Osteocyte (in vitro differentiated cells): ENCODE measurements around the gene NDST1. TPM values are rescaled to one million over a fixed set of nuclear protein-coding genes. Genes with fewer than 3 reads are reported as not detected.

Experiments
- DNase-seq: peaks from one replicate; pipeline ENCODE4 v3.0.0; 2021; ENCODE audit warnings: mixed read lengths; ENCODE audit not compliant: unreplicated experiment; ENCODE audit errors: extremely low spot score
- H3K27ac Mint-ChIP-seq: one replicate; pipeline ENCODE4 v1.8.0; 2021; ENCODE audit warnings: mild to moderate bottlenecking, mixed read lengths; ENCODE audit not compliant: unreplicated experiment
- H3K27me3 Mint-ChIP-seq: one replicate; pipeline ENCODE4 v1.8.0; 2021; ENCODE audit warnings: mixed read lengths; ENCODE audit not compliant: unreplicated experiment
- H3K36me3 Mint-ChIP-seq: one replicate; pipeline ENCODE4 v1.8.0; 2021; ENCODE audit warnings: mixed read lengths; ENCODE audit not compliant: unreplicated experiment
- H3K4me1 Mint-ChIP-seq: one replicate; pipeline ENCODE4 v1.8.0; 2021; ENCODE audit warnings: mixed read lengths; ENCODE audit not compliant: unreplicated experiment
- H3K4me3 Mint-ChIP-seq: one replicate; pipeline ENCODE4 v1.8.0; 2021; ENCODE audit warnings: mild to moderate bottlenecking, moderate library complexity, mixed read lengths; ENCODE audit not compliant: unreplicated experiment
- H3K9me3 Mint-ChIP-seq: one replicate; pipeline ENCODE4 v1.8.0; 2021; ENCODE audit warnings: mixed read lengths; ENCODE audit not compliant: unreplicated experiment
- total RNA-seq: library from RNA; stranded (reverse); gene quantifications from 2 replicates; pipeline ENCODE4 v1.2.1, GENCODE V29; 2021
- TF ChIP-seq, protein P1 (sequence below): fragments of 200-600 bp; sonication (generic); IDR thresholded peaks from 2 replicates; pipeline ENCODE4 v1.5.0; 2021; ENCODE audit warnings: antibody characterized with exemption, mild to moderate bottlenecking, moderate library complexity

The NDST1 gene
- total RNA-seq, 1 donor from 2014 or later: 110 TPM

DNA sequence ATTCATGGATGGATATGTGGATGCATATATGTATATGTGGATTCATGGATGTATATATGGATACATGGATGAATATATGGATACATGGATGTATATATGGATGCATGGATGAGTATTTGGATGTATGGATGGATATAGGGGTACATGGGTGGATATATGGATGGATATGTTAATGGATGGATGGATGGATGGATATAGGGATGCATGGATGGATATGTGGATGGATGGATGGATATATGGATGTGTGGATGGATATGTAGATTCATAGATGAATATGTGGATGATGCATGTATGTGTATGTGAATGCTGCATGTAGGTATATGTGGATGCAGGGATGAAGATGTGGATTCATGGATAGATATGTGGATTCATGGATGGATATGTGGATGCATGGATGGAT, 79.1 kb downstream of the NDST1 start:
- Mint-ChIP-seq H3K9me3 (no peaks in the 10 kb centered on the region), H3K4me1 (peaks cover 34% of the 10 kb centered on the region), H3K36me3 (no peaks in the 10 kb centered on the region), H3K4me3 (no peak overlapping the region), H3K27ac (no peak overlapping the region), H3K27me3 (no peaks in the 10 kb centered on the region)
- no peak for DNase-seq
- TF ChIP-seq, protein P1, sequence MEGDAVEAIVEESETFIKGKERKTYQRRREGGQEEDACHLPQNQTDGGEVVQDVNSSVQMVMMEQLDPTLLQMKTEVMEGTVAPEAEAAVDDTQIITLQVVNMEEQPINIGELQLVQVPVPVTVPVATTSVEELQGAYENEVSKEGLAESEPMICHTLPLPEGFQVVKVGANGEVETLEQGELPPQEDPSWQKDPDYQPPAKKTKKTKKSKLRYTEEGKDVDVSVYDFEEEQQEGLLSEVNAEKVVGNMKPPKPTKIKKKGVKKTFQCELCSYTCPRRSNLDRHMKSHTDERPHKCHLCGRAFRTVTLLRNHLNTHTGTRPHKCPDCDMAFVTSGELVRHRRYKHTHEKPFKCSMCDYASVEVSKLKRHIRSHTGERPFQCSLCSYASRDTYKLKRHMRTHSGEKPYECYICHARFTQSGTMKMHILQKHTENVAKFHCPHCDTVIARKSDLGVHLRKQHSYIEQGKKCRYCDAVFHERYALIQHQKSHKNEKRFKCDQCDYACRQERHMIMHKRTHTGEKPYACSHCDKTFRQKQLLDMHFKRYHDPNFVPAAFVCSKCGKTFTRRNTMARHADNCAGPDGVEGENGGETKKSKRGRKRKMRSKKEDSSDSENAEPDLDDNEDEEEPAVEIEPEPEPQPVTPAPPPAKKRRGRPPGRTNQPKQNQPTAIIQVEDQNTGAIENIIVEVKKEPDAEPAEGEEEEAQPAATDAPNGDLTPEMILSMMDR: no peak

DNA sequence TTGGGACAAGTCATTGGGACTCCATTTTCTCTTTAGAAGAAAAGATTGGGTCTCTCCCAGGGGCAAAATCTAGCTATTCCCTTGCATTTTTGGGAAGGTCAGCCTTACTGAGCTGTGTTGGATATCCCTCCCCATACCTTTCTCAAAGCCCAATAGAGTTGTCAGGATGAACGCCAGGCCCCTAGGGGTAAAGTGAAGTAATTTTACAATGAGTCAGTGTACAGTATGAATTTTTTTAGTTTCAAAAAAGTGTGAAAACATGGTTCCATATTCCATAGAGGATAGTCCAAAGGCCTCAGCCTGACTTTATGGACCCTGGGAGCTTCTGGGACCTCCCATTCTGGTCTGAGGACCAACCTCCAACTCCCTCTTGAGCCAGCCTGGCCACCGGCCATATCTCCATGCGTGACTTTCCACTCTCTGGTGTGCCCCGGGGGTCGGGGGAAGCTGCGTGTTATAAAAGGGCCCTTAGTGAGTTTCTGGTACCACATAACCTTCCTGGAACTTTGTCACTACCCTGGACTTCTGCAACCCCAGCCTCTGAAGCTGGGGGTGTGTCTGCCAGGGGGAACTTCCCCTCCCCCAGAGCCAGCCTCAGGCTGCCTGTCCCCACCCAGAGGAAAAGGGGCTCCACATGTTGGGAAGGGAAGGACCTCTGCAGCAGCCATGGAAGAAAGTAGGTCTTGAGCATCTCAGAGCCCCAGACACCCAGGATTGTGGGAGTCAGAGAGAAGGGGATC, 80.1 kb downstream of the NDST1 start:
- Mint-ChIP-seq H3K9me3 (no peaks in the 10 kb centered on the region), H3K27me3 (no peaks in the 10 kb centered on the region), H3K36me3 (no peaks in the 10 kb centered on the region), H3K27ac (peak overlapping the region; percentile 31), H3K4me1 (peaks cover 28% of the 10 kb centered on the region), H3K4me3 (no peak overlapping the region)
- no peak for DNase-seq
- TF ChIP-seq, protein P1: no peak

DNA sequence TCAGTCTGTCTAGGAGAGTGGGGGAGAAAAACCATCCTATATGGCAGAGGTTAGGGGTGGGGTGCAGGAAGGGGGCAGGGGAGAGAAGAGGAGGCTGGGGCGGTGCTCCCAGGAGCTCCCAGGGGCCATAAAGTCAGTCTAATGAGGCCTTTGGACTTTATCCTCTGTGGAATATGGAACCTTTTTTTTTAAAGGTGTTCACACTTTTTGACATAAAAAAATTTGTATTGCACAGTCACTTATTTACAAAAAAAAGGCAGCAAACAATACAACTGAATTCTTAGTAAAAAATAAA, 80.6 kb downstream of the NDST1 start:
- no peaks in the 10 kb centered on the region for H3K36me3 Mint-ChIP-seq
- no peak overlapping the region for H3K4me3 Mint-ChIP-seq
- H3K4me1 Mint-ChIP-seq: peaks cover 31% of the 10 kb centered on the region
- no peak overlapping the region for H3K27ac Mint-ChIP-seq
- no peaks in the 10 kb centered on the region for H3K9me3 Mint-ChIP-seq
- H3K27me3 Mint-ChIP-seq: no peaks in the 10 kb centered on the region
- no peak for DNase-seq
- TF ChIP-seq, protein P1: no peak

DNA sequence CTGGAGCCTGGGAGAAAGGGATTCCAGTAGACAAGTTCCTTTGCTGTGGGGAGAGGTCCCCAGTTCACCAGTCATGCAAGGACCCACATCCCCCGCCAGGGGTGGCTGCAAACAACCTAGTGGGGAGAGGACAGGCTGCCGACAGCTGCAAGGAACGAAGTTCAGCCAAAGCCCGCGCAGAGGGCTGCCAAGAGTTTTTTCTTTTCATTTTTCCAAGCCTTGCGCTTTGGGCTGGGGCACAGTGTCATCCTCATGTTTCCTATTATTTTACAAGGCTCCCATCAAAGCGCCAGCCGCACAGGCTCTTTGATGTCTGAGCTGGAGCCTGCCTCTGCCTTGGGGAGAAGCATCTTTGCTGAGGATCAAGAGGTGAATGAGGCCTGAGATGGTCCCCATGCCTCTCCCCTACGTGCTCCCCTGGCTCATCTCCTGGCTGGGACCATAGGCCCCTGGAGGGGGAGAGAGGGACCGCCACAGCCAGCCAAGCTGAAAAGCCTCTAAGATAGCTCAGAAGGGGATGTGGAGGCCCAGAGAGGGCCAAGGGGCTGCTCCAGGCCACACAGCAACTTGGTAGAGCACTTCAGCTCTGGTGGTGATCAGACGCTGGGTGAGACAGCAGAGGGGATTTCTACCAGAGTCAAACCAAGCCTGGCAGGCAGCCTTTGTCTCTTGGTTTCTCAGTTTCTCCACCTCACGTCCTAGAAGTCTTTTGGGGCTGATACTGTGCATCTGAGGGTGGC, 82.1 kb downstream of the NDST1 start:
- Mint-ChIP-seq H3K4me3 (no peak overlapping the region), H3K27ac (no peak overlapping the region), H3K36me3 (no peaks in the 10 kb centered on the region), H3K4me1 (peaks cover 37% of the 10 kb centered on the region), H3K27me3 (no peaks in the 10 kb centered on the region), H3K9me3 (no peaks in the 10 kb centered on the region)
- TF ChIP-seq, protein P1: peak; percentile 8
- no peak for DNase-seq

DNA sequence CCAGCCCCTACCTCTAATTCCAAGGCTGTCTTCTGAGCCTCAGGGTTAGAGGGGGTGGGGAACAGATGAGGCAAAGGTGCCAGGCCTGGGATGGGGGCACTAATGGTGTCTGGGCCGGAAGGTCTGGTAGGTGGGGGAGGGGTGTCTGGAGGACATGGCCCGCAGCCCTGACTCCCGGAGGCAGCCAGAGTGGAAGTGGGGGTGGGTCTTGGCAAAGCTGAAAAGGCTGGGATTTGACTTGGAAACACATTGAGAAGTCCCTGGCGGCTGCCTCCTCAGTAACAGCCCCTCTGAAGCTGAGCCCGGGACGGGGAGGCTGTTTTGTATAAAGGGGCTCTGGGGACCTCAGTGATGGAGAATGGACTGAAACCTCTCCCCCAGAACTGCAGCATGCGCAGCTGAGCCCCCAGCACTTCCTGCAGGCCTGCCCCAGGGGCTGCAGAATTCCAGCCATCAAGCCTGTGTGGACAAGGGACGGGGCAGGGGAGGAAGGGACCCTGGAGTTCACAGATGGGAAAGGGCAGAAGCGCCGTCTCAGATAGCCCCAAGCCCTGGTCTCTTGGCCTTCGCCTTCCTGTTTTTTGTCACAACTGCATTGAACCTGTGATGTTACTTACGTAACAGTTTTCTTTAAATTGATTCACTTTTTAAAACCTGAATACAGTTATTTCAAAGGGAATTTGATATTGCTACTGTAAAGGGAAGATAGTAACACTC, 83.2 kb downstream of the NDST1 start:
- Mint-ChIP-seq H3K9me3 (no peaks in the 10 kb centered on the region), H3K4me3 (no peak overlapping the region), H3K27me3 (no peaks in the 10 kb centered on the region), H3K36me3 (no peaks in the 10 kb centered on the region), H3K27ac (no peak overlapping the region), H3K4me1 (peaks cover 48% of the 10 kb centered on the region)
- TF ChIP-seq, protein P1: no peak
- no peak for DNase-seq
